Hematopoietic multipotent progenitor cell (in vitro differentiated cells): ENCODE measurements around the gene PLP2. TPM values are rescaled to one million over a fixed set of nuclear protein-coding genes. Genes with fewer than 3 reads are reported as not detected.
A peak's percentile ranks its signal among the peaks of the same experiment; 100 is the strongest.
"Not testable (repeated sequence)": the region's sequence is repeated elsewhere in the genome, so short reads cannot be mapped to it uniquely, and the experiment has no call there.

Source experiments
- DNase-seq, 3 donors: peaks; one replicate each; pipeline ENCODE4 v3.0.0-alpha.2; 2011 to 2015; ENCODE audit warnings: low read depth in 2 of 3, low spot score in 2 of 3
- total RNA-seq: library from RNA; depleted of rRNA; stranded (reverse); fragments of >200 nt; gene quantifications from one replicate; pipeline ENCODE4 v1.2.3, GENCODE V29; 2012

The PLP2 gene
- total RNA-seq, 1 donor, result 45.5 TPM

DNA sequence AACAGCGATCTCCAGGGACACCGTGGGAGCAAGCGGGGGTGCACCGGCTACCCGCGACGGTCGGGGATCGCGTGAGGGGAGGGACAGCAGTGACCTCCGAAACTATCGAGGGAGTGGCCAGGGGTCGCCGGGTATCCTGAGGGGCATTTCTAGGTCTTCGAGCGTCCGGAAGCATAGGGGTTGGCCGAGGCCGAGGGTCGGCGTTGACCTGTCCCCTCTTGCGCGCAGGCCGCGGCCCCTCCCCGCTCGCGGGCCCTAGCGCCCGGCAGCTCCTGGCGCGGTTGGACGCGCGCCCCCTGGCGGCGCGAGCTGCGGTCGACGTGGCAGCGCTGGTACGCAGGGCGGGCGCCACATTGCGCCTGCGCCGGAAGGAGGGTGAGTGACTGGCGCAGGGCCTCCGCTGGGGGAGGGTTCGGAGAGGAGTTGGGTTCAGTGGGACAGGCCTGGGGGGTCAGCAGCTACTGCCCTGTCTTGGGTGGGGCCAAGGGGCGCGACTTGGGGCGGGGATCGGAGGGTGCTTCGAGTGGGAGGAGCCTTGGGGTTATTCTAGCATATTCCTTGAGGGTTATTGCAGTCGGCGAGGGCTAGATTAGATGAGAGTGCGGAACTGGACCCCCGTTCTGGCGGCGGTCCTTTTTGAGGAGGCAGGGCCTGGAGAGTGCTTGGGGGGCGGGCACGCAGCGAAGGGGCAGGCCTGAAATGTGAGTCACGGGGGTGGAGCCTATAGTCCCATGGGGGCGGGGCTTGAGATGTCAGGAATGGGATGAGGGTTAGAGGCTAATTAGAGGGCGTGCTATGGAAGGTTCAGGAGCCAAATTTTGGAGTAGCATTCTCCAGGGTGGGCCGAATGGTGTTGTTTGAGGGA is 7.9 kb upstream of the PLP2 start:
- peak; percentile 71 to 90 (median 83) for DNase-seq

DNA sequence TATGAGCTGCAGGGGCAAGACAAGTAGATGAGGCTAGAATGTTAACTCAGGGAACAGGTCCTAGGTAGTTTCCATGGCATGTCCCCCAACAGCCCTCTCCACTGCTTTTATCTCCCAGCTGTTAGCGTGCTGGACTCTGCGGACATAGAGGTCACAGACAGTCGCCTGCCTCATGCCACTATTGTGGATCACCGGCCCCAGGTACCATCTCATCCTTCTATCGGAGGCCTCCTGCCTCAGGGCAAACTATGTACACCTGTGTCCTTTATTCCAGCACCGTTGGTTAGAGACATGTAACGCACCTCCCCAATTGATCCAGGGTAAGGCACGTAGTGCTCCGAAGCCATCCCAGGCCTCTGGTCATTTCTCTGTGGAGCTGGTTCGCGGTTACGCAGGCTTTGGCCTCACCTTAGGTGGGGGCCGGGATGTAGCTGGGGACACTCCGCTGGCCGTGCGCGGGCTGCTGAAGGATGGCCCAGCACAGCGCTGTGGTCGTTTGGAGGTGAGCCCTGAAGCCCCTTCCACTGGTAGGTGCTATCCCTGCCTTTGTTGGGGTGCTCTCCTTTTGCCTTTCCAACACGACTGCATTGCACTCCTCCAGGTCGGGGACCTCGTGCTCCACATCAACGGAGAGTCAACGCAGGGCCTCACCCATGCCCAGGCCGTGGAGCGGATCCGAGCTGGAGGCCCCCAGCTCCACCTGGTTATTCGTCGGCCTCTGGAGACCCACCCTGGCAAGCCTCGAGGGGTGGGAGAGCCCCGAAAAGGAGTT is 6.9 kb upstream of the PLP2 start:
- DNase-seq, result no peak

DNA sequence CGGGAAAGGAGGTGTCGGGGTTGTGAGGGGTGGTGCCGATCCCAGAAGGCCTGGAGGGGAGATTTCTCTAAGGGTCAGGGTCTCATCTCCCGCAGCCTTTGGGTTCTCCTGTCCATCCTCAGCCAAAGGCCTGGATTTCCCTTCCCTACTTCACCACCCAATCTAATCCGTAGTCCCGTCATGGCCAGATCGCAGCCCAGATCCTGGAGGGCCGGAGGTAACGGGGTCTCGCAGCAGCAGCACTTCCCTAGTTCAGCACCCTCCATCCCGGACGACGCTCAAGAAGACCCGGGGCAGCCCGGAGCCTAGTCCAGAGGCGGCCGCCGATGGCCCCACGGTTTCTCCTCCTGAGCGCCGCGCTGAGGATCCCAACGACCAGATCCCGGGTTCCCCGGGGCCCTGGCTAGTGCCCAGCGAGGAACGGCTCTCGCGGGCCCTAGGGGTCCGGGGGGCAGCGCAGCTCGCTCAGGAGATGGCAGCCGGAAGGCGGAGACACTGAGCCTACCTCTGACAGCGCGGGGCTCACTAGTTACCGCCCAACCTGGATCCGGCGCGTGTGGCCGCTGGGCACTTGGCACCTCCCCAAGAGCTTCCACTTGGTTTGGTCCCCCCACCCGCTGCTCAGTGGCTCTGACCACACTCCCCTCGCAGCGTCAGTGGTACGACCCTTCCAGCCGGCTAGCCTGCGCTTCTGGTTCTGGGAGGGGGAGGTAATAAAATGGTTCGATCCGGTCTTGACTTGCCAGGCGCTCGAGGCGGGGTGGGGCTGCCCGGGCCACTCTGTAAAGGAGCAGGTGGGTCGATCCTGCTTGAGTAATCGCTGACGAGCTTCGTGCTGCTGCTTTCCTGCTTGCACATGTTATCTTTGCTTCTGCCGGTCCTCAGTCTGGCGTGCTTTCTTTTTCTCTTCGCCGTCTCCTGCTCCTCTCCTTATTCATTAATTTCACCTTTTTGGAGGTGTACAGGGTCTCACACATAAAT is 5.5 kb upstream of the PLP2 start:
- DNase-seq, result peak in 2 of 3 donors; percentile 85 to 89

DNA sequence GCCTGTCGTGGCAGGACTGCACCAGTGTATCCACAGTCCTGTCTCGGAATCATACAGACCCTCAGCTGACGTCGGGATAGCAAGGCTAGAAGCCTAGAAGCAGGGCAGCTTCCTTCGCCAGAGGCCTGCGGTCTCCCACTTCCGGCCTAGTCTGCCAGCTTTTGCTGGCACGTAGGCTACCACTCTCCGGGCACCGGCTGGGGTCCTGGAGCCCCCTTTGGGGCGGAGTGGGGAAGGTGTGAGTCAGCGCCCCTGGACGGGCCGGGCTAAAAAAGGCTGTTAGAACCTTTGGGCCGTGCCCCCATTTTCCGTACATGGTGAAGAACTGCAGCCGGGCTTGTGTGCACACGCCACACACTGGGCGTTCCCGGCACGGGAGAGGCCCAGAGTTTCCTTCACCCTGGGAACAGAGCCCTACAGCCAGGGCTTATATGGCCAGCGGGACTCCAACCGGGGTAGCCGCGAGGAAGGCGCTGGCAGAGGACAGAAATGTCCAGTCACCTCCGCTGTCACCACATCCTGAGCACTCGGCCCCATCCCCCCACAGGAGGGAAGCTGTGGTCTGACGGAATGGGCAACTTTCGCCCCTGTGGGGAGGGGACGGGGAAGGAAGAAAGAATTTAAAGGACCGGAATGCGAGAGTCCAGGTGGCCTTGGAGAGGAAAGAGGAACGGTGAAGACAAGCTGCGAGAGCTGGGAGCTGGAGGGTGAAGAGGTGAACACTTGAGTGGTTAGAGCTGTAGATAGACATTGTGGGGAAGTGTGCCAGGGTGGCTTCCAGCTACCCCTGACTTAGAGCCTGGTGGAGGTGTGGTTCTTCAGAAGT is 4.6 kb upstream of the PLP2 start:
- DNase-seq, result peak in 2 of 3 donors; percentile 89 to 95

- DNase-seq, result no peak
These were observed 4.0 kb upstream of the PLP2 start for GRCh38 chrX:49167740-49168108.

DNA sequence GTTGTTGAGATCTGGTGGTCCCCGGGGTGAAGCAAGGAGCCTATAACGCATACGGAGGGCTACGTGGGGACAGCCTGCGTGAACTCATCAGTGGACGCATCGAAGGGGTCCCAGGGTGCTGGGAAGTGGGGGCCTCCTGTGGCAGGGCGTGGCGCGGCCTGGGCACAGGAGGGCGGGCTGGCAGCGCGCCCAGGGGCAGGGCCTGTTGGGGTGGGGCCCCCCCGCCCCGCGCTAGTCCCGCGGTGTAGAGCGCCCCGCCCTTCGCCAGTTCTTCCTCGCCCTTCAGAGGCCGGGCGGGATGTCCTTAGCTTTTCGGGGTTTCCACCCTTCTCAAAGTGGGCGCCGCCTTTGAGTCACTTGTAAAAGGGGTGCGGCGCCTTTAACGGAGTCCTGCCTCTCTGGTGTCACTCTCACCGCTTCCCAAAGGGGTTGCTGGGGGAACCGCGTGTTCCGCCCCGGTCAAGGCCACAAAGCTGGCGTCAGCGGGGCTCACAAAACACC is 632 bp downstream of the PLP2 start:
- peak in 2 of 3 donors; percentile 64 to 66 for DNase-seq

DNA sequence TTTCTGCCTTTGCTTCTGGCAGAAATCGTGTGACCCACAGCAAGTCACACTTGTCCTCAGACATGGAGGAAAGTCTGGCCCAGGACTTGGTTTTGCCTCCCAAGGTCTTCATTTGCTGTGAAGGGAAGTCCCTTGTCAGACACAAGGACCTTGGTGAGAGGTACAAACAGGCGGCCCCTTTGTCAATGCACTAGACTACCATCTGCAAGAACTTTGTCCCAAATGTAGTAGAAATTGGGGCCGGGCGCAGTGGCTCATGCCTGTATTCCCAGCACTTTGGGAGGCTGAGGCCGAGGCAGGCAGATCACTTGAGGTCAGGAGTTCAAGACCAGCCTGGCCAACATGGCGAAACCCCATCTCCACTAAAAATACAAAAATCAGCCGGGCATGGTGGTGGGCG is 1.8 kb downstream of the PLP2 start:
- DNase-seq, result not testable (repeated sequence)

- DNase-seq, result no peak
These were observed 3.0 kb downstream of the PLP2 start for GRCh38 chrX:49174723-49175122.

GRCh38 chrX:49175435-49176274 is 4.0 kb downstream of the PLP2 start:
- no peak for DNase-seq

GRCh38 chrX:49176421-49177326 is 5.0 kb downstream of the PLP2 start:
- no peak for DNase-seq

DNA sequence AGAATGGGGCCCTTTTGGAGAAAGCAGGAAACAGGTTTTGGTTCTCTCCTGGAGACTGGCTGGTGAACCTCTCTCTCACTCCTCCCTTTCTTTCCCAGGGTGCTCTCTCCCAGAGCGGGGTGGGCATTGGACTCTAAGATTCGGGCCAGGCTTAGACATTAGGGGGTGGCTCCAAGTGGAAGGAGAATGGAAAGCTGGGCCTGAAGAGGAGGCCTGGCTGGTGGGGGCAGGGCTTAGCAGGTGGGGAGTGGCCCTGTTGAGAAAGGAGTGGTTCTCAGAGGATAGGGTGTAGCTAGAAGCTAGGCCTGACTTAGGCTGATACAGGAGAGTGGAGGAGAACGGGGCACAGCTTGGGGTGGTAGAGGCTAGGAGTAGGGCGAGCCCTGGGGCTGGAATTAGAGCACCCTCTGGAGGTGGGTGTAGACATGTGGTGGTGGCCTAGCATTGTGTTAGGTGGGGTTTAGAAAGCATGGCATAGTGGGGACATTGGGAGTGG is 5.7 kb downstream of the PLP2 start:
- peak in 2 of 3 donors; percentile 47 to 64 for DNase-seq

DNA sequence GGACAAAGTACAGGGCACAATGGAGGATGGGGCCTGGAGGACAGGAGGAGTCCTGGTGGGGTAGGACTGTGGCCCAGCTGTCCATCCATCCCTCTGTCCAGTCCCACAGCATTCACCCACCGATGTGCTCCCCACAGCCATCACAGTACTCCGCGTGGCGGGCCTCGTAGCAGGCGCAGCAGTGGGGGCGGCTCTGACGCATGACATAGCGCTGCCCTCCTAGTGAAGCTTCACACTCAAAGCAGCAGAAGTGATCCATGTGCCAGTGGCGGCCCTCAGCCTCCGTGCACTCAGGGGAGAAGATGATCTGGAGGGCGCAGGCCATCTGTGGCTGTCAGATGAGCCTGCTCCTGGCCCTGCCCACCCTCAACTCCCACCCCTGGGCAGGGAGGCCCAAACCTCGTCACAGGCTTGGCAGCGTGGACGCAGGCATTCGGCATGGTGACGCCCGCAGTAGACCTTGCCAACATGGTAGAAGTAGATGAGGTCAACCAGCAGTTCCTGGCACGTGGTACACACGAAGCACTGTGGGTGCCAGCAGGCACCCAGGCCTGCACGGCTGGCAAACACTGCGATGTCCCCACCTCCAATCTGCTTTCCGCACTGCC is 6.3 kb downstream of the PLP2 start:
- no peak for DNase-seq

GRCh38 chrX:49178537-49178936 is 6.8 kb downstream of the PLP2 start:
- DNase-seq, result no peak

GRCh38 chrX:49179358-49179757 is 7.7 kb downstream of the PLP2 start:
- no peak for DNase-seq

DNA sequence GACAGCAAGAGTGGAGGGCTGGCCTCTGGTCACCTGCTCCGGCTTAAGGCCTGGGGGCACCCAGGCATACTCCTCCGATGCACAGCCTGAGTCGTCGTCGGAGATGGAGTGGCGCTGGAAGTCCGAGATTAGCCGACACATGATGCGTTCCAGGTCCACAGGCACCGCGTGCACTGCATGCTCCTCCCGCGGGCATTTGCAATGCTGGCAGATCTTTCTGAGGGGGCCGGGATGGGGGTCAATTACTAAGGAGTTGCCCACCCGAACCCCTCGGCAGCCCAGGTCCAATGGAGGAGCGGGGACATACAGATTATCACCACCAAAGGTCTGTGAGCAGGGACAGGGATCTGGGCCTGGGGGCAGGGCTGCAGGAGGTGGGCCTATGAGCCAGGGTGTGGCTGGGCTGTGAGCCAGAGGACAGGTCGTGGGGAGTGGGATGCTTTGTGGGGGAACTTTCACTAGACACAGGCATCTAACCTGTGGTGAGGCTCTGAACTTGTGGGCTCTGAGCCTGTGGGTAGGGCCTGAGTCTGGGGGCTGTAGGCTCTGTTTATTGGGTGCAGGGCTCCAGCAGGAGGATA is 12.1 kb downstream of the PLP2 start:
- DNase-seq, result no peak
